DOHH2 (cell line): ENCODE data around the gene NEURL2.

Source experiments
- CTCF ChIP-seq: fragments of 200-600 bp; sonication (generic); IDR thresholded peaks from one replicate; pipeline ENCODE4 v1.5.1; 2014; ENCODE audit warnings: antibody characterized with exemption, mild to moderate bottlenecking, low read depth, low read length; ENCODE audit not compliant: poor library complexity, severe bottlenecking
- EZH2phosphoT487 ChIP-seq: fragments of 200-600 bp; sonication (generic); IDR thresholded peaks from 2 replicates; pipeline ENCODE4 v1.6.1; 2017; ENCODE audit warnings: borderline replicate concordance, mild to moderate bottlenecking, antibody characterized with exemption, low read length, moderate library complexity, mixed read lengths

- TF ChIP-seq CTCF: no peak
- TF ChIP-seq EZH2phosphoT487: no peak
These were observed 9.8 kb downstream of the NEURL2 start, which contains the start of gene ZSWIM1 for GRCh38 chr20:45880988-45881788.
